ENCODE results near the gene CACNA1A. TPM values are rescaled to one million over a fixed set of nuclear protein-coding genes. Genes with fewer than 3 reads are reported as not detected.
A peak's percentile ranks its signal among the peaks of the same experiment; 100 is the strongest.

The CACNA1A gene
- total RNA-seq, 1 experiment from 2014 or later, result 2.8 TPM

DNA sequence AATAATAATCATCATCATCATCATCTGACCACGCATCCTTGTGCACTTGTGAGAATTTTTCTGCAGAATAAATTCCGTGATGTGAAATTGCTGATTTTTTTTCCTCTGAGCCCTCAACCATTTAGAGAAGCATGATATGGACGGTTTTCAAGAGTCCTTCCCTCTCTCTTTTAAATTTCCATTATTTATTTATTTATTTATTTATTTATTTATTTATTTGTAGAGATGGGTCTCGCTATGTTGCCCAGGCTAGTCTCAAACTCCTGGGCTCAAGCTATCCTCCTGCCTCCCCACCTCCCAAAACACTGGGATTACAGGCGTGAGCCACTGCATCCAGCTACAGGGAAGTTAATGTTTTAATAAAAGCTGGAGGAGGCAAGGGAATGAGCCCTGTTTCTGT lies 39.6 kb downstream of the CACNA1A start:
- H3K4me3 ChIP-seq (ENCODE audit: insufficient read depth, low read depth, low read length), result no peak overlapping the region
- no peaks in the 10 kb centered on the region for H3K36me3 ChIP-seq (replicated peaks; ENCODE audit: control insufficient read depth, insufficient read depth, low read length)
- H3K27me3 ChIP-seq (ENCODE audit: control insufficient read depth, insufficient read depth, low read length), result no peaks in the 10 kb centered on the region
- DNase-seq, result no peak

DNA sequence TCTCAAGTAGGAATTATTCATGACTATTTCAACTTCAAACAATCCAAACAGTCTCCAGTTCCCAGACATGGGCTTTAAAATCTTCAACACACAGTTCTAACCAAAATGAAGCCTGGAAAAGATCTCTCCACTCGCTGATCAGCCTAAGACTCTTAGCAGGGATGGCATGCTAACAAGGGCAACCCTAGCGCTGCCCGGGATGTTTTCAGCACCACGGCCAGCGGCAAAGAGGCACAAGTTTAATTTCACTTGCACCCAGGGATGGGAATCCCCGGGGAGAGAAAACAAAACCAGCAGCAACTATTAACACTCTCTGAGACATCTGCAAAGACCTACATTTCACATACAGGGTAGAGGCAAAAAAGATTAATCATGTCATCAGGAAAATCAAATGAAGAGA lies 43.0 kb downstream of the CACNA1A start:
- no peak overlapping the region for H3K4me3 ChIP-seq (ENCODE audit: insufficient read depth, low read depth, low read length)
- peak; percentile 83 for DNase-seq
- H3K27me3 ChIP-seq (ENCODE audit: control insufficient read depth, insufficient read depth, low read length), result no peaks in the 10 kb centered on the region
- no peaks in the 10 kb centered on the region for H3K36me3 ChIP-seq (replicated peaks; ENCODE audit: control insufficient read depth, insufficient read depth, low read length)

GRCh38 chr19:13461536-13461935 lies 44.7 kb downstream of the CACNA1A start:
- peak; percentile 75 for DNase-seq
- Histone ChIP-seq H3K4me3 (ENCODE audit: insufficient read depth, low read depth, low read length) (no peak overlapping the region), H3K27me3 (ENCODE audit: control insufficient read depth, insufficient read depth, low read length) (no peaks in the 10 kb centered on the region), H3K36me3 (replicated peaks; ENCODE audit: control insufficient read depth, insufficient read depth, low read length) (no peaks in the 10 kb centered on the region)

DNA sequence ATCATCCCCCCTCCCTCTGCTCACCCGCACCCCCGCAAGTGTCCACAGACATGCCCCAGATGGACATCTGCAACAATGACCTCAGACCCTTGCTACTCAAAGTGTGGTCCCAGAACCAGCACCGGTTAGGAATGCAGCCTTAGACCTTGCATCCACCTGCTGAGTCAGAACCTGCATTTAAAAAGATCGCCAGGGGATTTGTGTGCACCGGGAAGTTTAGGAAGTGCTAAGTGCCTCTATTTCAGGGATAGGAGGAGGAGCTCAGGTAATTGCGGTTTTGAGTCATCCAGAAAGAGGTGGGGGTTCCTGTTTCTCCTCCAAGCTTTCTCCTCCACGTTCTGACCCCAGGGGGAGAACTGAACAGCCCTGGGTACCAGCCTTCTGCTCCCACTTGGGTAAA lies 46.2 kb downstream of the CACNA1A start:
- Histone ChIP-seq H3K27me3 (ENCODE audit: control insufficient read depth, insufficient read depth, low read length) (no peaks in the 10 kb centered on the region), H3K4me3 (ENCODE audit: insufficient read depth, low read depth, low read length) (no peak overlapping the region)
- DNase-seq, result peak; percentile 58

GRCh38 chr19:13459351-13459750 lies 46.9 kb downstream of the CACNA1A start:
- peak; percentile 26 for DNase-seq
- no peaks in the 10 kb centered on the region for H3K27me3 ChIP-seq (ENCODE audit: control insufficient read depth, insufficient read depth, low read length)
- H3K4me3 ChIP-seq (ENCODE audit: insufficient read depth, low read depth, low read length), result no peak overlapping the region
- H3K36me3 ChIP-seq (replicated peaks; ENCODE audit: control insufficient read depth, insufficient read depth, low read length), result no peaks in the 10 kb centered on the region

More for the DNA sequence above, 46.2 kb downstream of the CACNA1A start:
- no peaks in the 10 kb centered on the region for H3K36me3 ChIP-seq (replicated peaks; ENCODE audit: control insufficient read depth, insufficient read depth, low read length)

DNA sequence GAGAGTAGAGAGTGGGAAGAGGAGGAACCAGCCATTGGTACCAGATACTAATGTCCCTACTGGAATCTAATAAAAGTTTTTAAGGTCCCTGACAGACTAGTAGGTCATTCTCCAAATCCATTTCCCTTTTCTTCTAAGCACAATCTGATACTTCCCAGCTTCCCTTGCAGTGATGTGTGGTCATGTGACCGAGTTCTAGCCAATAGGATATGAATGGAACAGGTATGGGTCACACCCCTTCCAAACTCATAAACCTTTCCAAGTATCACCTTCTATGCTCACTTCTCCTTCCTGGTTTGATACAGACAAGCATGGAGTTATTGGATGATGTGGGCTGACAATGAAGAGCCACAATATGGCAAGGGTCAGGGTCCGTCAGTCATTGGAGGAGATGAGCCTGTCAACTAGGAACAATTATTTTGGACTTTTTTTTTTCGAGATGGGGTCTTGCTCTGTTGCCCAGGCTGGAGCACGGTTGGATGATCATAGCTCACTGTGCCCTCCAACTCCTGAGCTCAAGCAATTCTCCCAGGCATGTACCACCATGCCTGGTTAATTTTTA lies 54.8 kb downstream of the CACNA1A start:
- Histone ChIP-seq H3K36me3 (replicated peaks; ENCODE audit: control insufficient read depth, insufficient read depth, low read length) (peaks cover 1% of the 10 kb centered on the region; the same call in 1 of the 2 replicates), H3K4me3 (ENCODE audit: insufficient read depth, low read depth, low read length) (no peak overlapping the region), H3K27me3 (ENCODE audit: control insufficient read depth, insufficient read depth, low read length) (no peaks in the 10 kb centered on the region)
- DNase-seq, result no peak

DNA sequence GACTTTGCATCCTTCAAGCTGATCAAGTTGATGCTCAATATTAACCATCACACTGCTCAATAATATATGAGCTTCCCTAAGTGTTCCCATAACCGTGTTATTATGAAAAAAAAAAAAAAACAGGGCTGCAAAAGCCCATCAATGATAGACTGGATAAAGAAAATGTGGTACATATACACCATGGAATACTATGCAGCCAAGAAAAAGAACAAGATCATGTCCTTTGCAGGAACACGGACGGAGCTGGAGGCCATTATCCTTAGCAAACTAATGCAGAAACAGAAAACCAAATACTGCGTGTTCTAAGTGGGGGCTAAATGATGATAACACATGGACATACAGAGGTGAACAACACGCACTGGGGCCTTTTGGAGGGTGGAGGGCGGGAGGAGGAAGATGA lies 58.3 kb downstream of the CACNA1A start:
- Histone ChIP-seq H3K36me3 (replicated peaks; ENCODE audit: control insufficient read depth, insufficient read depth, low read length) (peaks cover 1% of the 10 kb centered on the region; the same call in 1 of the 2 replicates), H3K4me3 (ENCODE audit: insufficient read depth, low read depth, low read length) (no peak overlapping the region)
- DNase-seq, result no peak

GRCh38 chr19:13441810-13442512 lies 64.3 kb downstream of the CACNA1A start:
- H3K4me3 ChIP-seq (ENCODE audit: insufficient read depth, low read depth, low read length), result no peak overlapping the region
- DNase-seq, result peak; percentile 80
- no peaks in the 10 kb centered on the region for H3K27me3 ChIP-seq (ENCODE audit: control insufficient read depth, insufficient read depth, low read length)
- H3K36me3 ChIP-seq (replicated peaks; ENCODE audit: control insufficient read depth, insufficient read depth, low read length), result no peaks in the 10 kb centered on the region

More for the DNA sequence above, 58.3 kb downstream of the CACNA1A start:
- no peaks in the 10 kb centered on the region for H3K27me3 ChIP-seq (ENCODE audit: control insufficient read depth, insufficient read depth, low read length)

GRCh38 chr19:13437919-13438618 lies 68.2 kb downstream of the CACNA1A start:
- DNase-seq, result no peak
- Histone ChIP-seq H3K4me3 (ENCODE audit: insufficient read depth, low read depth, low read length) (no peak overlapping the region), H3K36me3 (replicated peaks; ENCODE audit: control insufficient read depth, insufficient read depth, low read length) (no peaks in the 10 kb centered on the region), H3K27me3 (ENCODE audit: control insufficient read depth, insufficient read depth, low read length) (no peaks in the 10 kb centered on the region)

GRCh38 chr19:13436352-13436751 lies 69.9 kb downstream of the CACNA1A start:
- no peaks in the 10 kb centered on the region for H3K36me3 ChIP-seq (replicated peaks; ENCODE audit: control insufficient read depth, insufficient read depth, low read length)
- DNase-seq, result no peak
- no peaks in the 10 kb centered on the region for H3K27me3 ChIP-seq (ENCODE audit: control insufficient read depth, insufficient read depth, low read length)
- H3K4me3 ChIP-seq (ENCODE audit: insufficient read depth, low read depth, low read length), result no peak overlapping the region

DNA sequence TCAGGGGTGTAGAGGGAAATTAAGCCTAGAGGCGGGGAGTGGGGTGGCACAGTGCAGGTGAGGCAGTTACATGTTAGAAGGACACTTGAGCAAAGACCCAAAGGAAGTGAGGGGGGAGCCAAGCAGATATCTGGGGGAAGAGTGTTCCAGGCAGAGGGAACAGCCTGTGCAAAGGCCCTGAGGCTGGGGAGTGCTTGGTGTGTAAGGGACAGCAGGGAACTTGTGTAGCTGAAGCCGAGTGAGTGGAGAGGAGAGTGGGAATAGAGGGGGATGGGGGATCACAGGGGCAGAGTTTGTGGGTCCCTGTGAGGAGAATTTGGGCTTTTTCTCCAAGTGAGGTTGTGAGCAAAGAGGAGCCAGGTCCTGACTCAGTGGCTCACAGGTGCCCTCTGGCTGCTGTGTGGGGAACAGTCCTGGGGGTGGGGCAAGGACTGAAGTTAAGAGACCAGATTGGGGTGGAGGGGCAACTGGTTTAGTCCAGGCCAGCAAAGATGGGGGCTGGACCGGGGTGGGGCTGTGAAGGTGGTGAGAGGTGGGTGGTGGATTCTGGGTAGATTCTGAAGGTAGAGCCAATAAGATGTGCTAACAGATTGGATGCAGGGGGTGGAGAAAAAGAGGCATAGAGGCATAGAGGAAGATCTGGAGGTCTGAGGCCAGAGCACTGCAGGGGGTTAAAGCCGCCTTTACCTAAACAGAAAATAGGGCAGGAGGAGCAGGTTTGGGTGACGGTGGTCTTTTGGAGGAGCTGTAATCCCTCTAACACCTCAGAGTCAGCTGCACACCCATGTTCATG lies 75.3 kb downstream of the CACNA1A start:
- no peaks in the 10 kb centered on the region for H3K36me3 ChIP-seq (replicated peaks; ENCODE audit: control insufficient read depth, insufficient read depth, low read length)
- peak; percentile 74 for DNase-seq
- no peaks in the 10 kb centered on the region for H3K27me3 ChIP-seq (ENCODE audit: control insufficient read depth, insufficient read depth, low read length)
- H3K4me3 ChIP-seq (ENCODE audit: insufficient read depth, low read depth, low read length), result no peak overlapping the region

- H3K36me3 ChIP-seq (replicated peaks; ENCODE audit: control insufficient read depth, insufficient read depth, low read length), result no peaks in the 10 kb centered on the region
- no peaks in the 10 kb centered on the region for H3K27me3 ChIP-seq (ENCODE audit: control insufficient read depth, insufficient read depth, low read length)
- no peak overlapping the region for H3K4me3 ChIP-seq (ENCODE audit: insufficient read depth, low read depth, low read length)
- DNase-seq, result no peak
Measured at GRCh38 chr19:13429563-13429962, 76.7 kb downstream of the CACNA1A start.

DNA sequence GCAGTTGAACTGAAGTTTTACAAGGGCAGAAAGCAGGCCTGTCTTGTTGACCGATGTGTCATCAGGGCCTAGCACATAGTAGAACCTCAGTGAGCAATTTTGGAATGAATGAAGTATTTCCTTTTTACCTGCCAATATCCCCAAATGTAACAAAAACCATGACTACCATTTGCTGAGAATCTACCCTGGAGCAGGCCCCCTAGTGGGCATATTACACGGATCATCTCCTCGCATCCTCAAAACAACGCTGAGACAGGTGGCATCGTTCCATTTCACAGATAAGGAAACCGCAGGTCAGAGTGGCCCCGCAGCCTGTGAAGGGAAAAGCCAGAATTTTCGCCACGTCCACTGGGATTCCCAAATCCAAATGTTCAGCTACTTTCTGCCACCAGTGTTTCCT lies 77.9 kb downstream of the CACNA1A start:
- H3K4me3 ChIP-seq (ENCODE audit: insufficient read depth, low read depth, low read length), result no peak overlapping the region
- H3K36me3 ChIP-seq (replicated peaks; ENCODE audit: control insufficient read depth, insufficient read depth, low read length), result no peaks in the 10 kb centered on the region
- no peaks in the 10 kb centered on the region for H3K27me3 ChIP-seq (ENCODE audit: control insufficient read depth, insufficient read depth, low read length)
- DNase-seq, result peak; percentile 38

GRCh38 chr19:13427273-13428051 lies 78.8 kb downstream of the CACNA1A start:
- no peak for DNase-seq
- Histone ChIP-seq H3K27me3 (ENCODE audit: control insufficient read depth, insufficient read depth, low read length) (no peaks in the 10 kb centered on the region), H3K4me3 (ENCODE audit: insufficient read depth, low read depth, low read length) (no peak overlapping the region), H3K36me3 (replicated peaks; ENCODE audit: control insufficient read depth, insufficient read depth, low read length) (no peaks in the 10 kb centered on the region)

All from H7 (cell line).